Stimulated activated CD8-positive, alpha-beta memory T cell treated with anti-CD3 and anti-CD28 coated beads, Interleukin-15, amount 100 ng/mL, for 1 hour (primary cell): Measurements from ENCODE around the gene SLC17A6.

Experiments used
- DNase-seq: peaks from one replicate; pipeline ENCODE4 v3.0.0-alpha.2; 2020; ENCODE audit warnings: low read depth

Gene SLC17A6

DNA sequence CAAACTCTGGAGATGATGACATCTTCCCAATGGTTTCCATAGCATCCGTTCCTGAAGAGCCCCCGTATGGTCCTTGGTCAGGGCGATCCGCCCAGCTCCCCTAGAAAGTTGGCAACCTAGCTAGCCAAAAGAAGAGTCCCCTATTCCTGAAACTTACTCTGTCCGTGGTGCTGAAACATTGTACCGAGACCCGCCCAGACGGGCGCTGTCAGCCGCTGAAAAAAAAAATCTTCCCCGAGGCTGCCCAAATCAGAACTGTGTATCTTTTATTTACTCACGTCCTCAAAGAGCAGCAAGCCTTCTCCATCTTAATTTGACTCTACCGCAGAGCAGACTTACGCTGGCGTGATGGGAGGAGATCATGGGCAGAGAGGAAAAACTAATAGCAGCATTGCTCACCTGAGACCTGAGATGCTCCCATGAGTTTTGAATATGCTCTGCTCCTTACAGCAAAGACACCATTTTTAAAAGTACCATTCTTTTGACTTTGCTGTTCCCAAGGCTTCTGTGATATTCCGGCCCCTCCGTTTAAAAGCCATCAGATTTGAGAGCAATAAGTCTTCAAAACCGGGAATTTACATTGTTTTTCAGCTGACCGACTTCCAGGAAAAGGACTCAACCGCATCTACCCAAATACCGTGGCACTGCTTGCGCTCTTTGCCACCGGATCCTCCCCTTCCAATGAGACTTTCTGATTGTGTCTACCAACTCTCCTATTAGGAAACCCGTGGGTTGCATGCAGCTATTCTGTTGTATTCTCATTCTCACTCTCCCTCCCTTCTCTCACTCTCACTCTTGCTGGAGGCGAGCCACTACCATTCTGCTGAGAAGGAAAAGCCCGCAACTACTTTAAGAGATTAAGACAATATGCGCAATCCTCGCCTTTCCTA, at the start of gene SLC17A6:
TSS of gene SLC17A6 (plus strand) at position 786 of the 890 bp plus-strand sequence. CDS start 153 bp downstream, outside the sequence.
- DNase-seq, result no peak

DNA sequence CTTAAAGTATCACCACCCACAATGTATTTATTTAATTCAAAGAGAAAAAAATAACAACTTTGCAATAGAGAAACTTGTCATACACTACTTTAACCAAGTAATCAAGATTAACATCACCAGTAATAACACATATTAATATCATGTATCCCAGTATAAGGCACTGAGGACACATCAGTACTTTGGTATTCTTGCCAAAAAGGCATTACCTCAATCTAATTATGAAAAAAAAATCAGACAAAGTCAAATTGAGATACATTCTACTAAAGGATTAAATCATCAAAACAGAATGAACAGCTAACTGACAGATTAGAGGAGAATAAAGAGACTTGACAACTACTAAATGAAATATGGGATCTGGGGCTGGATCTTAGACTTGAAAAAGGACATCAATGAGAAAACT, 35.8 kb upstream of the SLC17A6 start:
- no peak for DNase-seq

DNA sequence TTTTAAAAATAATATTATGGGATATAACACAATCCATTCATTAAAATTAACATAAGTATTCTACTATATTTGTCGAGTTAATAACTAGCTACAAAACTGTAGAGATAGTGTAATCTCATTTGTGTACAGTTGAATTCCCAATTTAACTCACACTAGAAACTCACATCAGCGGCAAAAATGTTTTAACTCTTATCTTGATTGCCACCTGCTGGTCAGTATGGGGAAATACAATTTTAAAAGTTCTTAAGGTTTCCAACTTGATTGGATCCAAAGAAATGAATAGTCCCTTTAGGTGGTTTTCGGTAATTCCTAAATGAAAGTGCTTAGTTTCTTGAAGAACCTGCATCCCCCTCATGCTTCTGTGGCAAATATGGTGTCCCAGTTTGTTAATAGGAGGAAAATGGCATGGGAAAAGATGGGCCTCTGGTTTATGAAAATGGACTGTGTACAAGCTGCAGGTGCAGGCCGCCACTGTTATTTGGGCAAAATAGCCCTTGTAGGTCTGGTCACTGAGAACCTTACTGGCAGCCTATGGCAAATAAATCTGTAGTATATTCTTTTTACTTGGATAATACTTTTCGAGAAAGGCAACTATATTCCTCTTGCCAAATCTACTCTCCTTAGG, 33.7 kb upstream of the SLC17A6 start:
- DNase-seq, result no peak

DNA sequence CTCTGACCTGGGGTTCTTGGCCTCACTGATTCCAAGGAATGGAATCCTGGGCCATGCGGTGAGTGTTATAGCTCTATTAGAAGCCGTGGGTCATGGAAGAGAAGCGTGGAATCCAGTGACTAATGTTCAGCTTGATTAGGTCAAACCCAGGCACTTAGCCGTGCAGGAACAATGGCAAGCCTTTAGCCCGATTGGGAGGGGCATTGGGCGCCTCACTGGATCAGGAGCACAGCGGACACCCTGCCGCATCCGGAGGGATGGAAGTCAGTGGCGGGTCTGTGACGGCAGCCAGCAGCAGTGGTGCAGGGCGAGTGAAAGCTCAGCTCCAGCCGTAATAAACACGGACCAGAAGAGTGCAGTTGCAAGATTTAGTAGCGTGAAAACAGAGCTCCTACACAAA, 20.5 kb upstream of the SLC17A6 start:
- no peak for DNase-seq

DNA sequence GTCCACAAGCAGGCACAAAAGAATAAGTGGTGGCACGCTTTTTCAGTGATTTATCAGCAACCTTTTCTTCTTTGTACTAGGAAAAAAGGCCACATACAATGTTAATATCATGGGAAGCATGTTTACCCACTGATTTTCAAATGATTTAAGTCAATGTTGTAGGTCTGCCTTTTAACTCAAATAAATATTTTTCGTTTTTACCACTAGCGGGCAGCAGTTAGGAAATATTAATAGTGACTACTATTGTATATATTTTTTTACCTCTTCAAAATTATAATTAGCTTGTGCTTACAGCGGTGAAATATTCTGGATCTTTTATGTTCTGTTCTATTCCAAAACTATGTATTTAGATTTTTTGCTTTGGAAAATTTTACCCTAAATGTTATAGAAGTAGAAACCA, 6.4 kb upstream of the SLC17A6 start:
- no peak for DNase-seq

DNA sequence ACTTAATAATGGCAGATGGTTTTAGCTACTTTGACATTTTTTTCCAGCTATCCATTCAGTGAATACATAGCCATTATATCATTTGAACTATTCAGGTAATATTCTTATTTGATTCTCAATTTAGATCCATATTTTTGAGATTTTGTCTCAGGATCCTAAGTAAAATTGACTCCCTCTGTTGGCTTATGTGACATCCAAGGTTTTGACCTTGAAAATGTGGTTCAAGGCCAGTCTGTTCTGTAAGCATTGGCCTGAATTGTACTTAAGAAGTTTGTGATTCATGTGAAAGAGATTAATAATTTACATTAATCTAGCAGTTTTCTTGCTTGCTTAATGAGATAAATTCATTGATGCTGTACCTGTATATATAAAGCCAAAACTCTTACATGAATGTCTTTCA, 1.6 kb upstream of the SLC17A6 start:
- DNase-seq, result no peak

DNA sequence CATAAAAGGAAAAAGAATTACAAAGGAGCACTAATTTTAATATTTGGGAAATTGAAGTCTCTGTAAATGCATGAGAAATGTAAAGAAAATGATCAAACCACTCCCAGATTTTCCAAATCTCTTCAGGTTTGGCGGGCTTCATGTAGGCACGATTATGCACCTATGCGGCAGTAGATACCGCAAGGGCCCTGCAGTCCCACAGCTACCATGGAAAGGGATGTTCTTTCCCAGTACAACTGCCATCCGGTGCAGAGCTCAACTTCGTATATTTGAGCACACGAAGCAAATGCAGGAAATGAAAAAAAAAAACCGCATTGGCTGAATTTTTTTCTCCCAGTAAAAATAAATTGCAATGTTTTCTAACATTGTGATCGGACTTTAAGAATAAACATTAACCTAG, 1.4 kb downstream of the SLC17A6 start:
- DNase-seq, result no peak

DNA sequence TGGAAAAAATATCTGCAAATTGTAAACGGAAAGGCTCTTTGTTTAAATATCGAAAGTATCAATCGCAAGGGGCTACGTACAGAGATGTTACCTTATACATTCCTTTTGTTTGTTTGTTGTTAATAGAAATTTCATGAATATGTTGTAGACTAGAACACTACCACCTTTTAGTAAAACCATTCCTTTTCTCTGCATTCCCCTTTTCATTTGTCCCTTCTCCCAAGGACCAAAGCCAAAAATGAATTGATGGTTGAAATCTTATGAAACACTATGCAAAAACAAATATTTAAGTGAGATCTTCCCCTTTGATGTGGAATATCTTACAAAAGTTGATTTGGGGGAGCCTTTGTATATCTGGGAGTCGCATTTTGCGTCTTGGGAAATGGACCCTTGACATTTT, 2.1 kb downstream of the SLC17A6 start:
- no peak for DNase-seq

DNA sequence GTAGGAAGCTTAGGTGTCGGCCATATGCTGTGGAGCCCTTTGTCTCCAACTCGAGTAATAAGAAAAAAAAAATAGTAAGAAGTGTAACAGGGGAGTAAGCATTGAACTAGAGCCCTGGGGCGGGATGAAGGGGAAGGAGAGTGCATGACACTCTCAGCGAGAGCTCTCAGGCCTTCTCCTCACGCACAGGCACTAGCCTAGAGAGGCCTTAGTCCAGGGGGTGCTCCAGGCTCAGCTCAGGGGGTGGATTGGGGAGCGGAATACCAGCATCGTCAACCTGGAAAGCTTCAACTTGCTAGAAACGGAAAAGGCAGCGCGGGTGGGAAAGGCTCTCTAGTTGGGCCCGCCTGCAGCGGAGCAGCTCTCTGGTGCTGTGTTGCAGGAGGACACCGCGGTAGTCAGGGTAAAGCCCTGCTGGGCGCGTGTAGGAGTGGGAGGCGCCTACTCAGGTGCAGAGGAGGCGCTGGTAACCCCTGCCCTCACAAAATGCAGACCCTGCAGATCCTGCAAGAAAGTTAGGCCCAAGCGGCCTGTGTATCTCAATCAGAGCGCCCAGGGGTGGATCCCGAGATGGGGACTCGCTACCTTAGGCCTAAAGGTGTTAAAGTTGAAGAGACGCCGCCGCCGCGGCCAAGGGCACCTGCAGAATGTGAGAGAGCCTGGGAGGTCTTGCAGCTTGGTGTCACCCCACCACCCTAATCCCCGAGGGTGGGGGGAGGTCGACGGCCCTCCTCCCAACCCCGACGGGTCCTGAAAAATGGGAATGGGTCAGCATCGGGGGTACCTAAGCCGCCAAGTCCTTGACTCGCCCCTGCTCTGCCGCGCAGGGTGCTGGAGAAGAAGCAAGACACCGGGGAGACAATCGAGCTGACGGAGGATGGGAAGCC, 2.8 kb downstream of the SLC17A6 start:
- no peak for DNase-seq

DNA sequence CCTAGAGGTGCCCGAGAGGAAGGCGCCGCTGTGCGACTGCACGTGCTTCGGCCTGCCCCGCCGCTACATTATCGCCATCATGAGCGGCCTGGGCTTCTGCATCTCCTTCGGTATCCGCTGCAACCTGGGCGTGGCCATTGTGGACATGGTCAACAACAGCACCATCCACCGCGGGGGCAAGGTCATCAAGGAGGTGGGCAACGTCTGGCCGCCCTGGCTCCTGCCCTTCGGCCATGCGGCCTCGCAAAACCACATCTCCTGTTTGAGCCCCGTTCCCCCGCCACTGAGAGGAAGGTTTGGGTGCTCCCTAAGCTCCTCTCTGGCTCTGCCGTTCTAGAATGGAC, 3.4 kb downstream of the SLC17A6 start:
- DNase-seq, result no peak

DNA sequence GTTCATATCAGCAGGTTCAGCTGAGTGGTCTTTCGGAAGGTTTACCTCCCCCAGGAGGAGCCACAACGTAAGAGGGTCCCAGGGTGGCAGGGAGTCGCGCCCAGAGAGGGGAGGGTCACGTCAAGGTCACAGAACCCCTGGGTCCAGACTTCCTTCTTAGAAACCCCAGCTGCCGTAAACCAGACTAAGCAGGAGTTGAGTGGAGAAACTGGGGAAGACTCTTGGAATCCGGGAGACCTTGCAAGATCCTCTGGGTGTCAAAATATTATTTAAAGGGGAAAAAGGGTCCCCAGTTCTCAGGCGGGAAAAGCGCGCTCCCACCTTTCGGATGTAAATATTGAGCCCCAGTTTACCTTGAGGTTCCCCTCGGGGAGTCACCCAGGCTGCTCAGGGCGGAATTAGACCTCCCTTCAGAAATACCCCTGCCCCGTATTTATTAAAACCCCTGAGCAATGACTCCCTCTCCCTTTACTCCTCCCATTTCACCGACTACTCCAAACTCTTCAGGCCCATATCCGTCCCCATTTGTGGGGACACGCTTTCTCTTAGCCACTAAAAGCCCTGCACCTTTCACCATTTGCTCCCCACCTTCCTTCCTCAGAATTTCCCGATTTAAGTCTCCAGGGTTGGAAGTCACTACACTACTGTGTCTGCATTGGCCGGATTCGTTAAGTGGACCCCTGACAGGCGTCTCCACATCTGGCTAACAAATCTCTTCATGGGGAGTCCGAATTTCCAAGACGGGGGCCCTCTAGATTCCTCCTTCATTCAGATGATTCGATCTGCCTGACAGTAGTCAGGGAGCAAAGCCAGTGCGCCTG, 4.2 kb downstream of the SLC17A6 start:
- DNase-seq, result no peak

DNA sequence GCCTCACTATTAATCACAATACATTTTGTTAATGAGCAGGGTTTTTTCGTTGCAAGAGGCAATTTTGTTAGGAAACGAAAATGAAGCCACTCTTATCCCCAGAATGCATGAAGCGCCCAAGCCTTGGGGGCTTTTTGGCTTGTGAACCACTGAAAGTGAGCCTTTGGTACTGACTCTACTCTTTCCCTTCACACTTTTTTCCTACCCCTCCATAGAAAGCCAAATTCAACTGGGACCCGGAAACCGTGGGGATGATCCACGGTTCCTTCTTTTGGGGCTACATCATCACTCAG, 4.8 kb downstream of the SLC17A6 start:
- no peak for DNase-seq

DNA sequence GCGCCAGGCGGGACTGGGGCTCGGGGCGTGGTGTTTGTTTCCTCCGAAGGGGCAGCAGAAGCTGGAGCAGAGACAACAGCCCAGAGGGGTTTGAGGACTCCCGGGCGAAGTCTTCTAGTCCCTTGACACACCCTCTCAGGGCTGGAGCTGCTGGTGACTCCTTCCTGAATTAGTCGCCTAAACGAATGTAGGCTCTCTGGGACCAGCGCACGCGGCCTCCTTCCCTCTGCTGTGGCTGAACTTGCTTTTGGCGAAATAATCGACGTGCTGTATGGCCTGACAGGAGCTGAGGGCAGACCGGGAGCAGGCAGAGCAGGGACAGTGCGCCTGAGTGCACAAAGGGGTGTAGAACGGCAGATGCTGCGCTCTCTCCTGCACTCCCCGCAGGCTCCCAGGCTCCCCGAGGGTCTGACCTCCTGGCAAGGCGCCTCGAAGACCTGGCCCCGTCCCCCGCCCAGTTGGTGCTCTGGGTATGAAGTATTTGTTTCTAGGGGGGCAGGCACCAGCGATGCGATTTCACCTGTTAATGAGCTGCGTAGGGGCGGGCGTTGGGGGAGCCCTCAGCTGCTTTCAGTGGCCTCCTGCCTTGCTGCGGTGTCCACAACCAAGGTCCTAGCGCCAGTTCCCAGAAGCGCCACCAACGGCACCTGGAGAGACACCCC, 5.3 kb downstream of the SLC17A6 start:
- no peak for DNase-seq

DNA sequence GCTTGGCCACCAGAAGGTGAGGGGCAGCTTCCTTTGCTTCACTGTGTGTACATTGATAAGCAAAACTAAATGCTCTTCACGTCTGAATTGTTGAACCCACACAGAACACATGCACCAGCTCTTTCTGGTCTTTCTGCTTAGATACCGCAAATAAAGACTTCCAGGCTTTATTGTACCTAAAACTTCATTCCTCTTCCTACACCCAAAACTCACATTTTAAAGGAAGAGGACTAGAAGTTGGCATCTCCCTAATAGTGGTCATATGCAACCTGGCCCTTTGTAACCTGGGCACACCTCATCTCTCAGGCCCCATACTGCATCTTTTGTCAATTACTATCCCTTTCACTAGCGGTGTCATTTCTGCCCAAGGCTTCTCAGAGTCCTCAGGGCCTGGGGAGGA, 5.9 kb downstream of the SLC17A6 start:
- no peak for DNase-seq

DNA sequence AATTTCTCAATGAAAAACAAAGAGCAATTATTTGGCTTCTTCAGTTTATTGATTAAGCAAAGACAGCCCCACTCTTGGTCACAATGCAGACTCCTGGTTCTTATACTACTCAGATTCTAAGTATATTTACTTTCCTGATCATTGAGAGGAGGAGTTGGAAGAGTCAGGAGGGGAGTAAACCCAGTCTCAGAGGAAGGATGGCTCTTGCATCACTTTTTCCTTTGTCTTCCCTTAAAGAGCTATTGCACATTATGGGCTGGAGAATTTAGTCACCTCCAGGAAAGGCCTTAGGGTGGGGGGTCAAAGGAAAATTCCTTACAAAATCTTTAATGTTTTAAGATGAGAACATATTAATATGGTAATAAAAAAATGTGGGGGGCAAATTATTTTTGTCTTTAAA, 8.1 kb downstream of the SLC17A6 start:
- no peak for DNase-seq

DNA sequence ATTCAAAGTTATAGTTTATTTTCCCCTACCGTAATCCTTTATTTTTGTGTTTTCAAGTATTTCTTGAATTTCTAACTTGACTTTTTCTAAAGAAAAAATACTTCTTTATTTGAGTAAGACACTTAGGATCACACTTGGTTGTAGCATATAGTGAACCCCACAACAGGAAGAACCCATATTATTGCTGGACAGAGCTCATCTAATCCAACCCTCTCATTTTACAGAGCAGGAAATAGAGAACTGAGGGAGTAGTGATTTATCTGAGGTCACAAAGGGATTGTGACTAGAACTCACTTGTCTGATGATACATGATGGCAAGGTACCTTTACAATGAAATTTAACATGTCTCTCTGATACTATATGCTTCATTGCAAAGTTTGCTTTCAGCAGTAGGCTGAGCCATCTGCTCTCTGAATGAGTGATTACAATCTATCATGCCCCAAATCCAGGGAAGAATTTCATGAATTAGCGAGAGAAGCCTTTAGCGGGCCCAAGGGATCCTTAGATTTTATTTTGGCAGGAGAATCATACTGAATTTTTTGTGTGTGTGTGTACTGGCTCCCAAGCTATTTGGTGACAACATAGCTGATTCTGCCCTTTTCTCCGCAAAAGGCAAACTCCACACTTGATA, 9.8 kb downstream of the SLC17A6 start:
- DNase-seq, result no peak

DNA sequence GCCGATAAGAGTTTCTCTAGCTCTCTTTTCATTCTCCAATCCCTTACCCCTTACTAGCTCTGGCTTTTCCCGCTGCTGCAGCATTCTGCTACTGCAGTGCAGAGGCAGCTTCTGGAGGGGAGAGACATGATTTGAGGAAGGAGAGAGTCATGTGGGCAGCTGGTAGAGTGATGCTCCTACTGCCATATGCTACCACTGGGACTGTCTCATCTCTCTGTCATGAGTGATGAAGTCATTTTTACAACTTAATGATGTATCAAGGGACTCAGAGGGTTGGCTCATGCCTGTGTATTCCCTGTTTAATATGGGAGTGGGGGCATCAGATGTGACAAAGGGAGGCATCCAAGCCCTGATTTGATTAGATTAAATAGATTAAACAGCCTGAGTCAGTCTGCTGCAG, 11.3 kb downstream of the SLC17A6 start:
- DNase-seq, result no peak

DNA sequence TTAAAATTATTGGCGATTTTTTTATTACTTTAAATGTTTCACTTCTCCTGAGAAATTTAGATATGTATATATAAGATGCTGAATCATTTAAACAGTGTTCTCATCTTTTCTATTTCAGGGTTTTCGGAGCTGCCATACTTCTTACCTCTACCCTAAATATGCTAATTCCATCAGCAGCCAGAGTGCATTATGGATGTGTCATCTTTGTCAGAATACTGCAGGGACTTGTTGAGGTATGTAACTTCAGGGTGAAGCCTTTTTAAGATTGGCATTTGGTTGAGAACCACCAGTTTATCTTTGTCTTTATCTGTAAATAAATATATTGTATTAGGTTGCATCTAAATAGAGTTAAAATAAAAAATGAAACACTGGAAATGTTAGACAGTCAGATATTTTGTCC, 21.1 kb downstream of the SLC17A6 start:
- no peak for DNase-seq

DNA sequence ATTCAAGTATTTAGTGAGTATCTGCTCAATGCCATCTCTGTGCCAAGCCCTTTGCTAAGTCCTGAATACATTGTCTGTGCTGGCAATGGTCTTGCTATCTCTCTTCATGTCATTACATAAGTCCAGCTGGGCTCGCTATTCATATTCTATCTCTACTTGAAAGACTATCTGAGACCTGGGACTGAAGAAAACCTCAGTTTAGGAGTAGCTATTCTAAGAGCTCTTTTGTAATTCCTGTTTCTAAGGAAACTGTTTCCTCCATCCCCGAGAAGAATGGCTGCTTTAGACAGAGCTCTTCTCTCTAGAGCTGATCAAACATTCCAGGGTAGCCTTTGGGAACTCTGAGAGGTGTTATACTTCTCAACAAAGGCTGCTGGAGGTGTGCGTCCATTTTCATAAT, 33.0 kb downstream of the SLC17A6 start:
- DNase-seq, result no peak

DNA sequence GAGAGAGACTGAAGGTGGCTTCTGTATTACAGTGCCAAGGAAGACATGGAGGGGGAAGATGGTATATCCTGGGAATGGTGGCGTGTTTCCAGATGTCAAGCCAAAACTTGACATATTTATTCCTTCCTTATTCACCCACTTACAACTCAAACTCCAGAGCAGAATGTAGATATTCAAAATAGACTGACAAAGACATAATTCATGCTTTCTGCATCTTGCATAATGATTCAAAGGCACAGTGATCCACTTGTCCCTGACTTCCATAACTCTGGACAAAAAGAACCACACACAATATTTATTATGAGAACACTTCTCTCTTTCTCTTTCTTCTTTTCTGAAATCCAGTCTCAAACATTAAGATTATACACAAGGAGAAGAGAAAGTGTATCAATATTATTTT, 48.9 kb downstream of the SLC17A6 start:
- no peak for DNase-seq
